NCI-H1417 treated with DMSO at 0.1 percent for 48 hours (cell line): ENCODE results near the gene TMC8.
A peak's percentile ranks its signal among the peaks of the same experiment; 100 is the strongest.
"Not testable (repeated sequence)": the region's sequence is repeated elsewhere in the genome, so short reads cannot be mapped to it uniquely, and the experiment has no call there.

Experiments used
- DNase-seq: peaks from one replicate; lab custom pipeline; 2025; lab: John Stamatoyannopoulos, UW

The TMC8 gene

GRCh38 chr17:78130437-78131101 is at the start of gene TMC8:
TSS of gene TMC8 (plus strand) at chr17:78130771. CDS start at chr17:78131589, 818 bp downstream.
- DNase-seq = no peak

- DNase-seq = no peak
Measured at GRCh38 chr17:78081551-78081950, 49.0 kb upstream of the TMC8 start.

GRCh38 chr17:78082355-78082872 is 48.2 kb upstream of the TMC8 start:
- DNase-seq = not testable (repeated sequence)

- DNase-seq = peak; percentile 16
Measured at GRCh38 chr17:78082988-78083387, 47.6 kb upstream of the TMC8 start.

GRCh38 chr17:78086740-78087139 is 43.8 kb upstream of the TMC8 start:
- no peak for DNase-seq

GRCh38 chr17:78088529-78088928 is 42.0 kb upstream of the TMC8 start:
- DNase-seq = no peak

- no peak for DNase-seq
Measured at GRCh38 chr17:78089576-78090281, 40.8 kb upstream of the TMC8 start.

GRCh38 chr17:78092794-78093324 is 37.7 kb upstream of the TMC8 start:
- DNase-seq = no peak

GRCh38 chr17:78095035-78095434 is 35.5 kb upstream of the TMC8 start:
- DNase-seq = no peak

GRCh38 chr17:78096093-78096492 is 34.5 kb upstream of the TMC8 start:
- no peak for DNase-seq

GRCh38 chr17:78101112-78101511 is 29.5 kb upstream of the TMC8 start:
- DNase-seq = no peak

GRCh38 chr17:78101542-78101941 is 29.0 kb upstream of the TMC8 start:
- no peak for DNase-seq

- DNase-seq = no peak
Measured at GRCh38 chr17:78103311-78103710, 27.3 kb upstream of the TMC8 start.

- no peak for DNase-seq
Measured at GRCh38 chr17:78104540-78104941, 26.0 kb upstream of the TMC8 start.

- no peak for DNase-seq
Measured at GRCh38 chr17:78105101-78105500, 25.5 kb upstream of the TMC8 start.

GRCh38 chr17:78105551-78105950 is 25.0 kb upstream of the TMC8 start:
- DNase-seq = no peak

GRCh38 chr17:78106211-78106610 is 24.4 kb upstream of the TMC8 start:
- DNase-seq = no peak

- DNase-seq = no peak
Measured at GRCh38 chr17:78107457-78107856, 23.1 kb upstream of the TMC8 start.

- DNase-seq = no peak
Measured at GRCh38 chr17:78107976-78108725, 22.4 kb upstream of the TMC8 start.

GRCh38 chr17:78108726-78109488 is 21.7 kb upstream of the TMC8 start:
- no peak for DNase-seq

- no peak for DNase-seq
Measured at GRCh38 chr17:78109489-78109761, 21.1 kb upstream of the TMC8 start.
